Uterus (tissue), 2 donors: ENCODE measurements around the gene C1orf174.

Experiments
- CTCF ChIP-seq, 4 experiments: fragments of 200-600 bp in 2 of 4; fragments of 450-650 bp in 2 of 4; sonication (generic) in 2 of 4; IDR thresholded peaks; one replicate each; pipeline ENCODE4 v1.5.1; 2016 to 2019; ENCODE audit warnings: antibody characterized with exemption in 4 of 4, mild to moderate bottlenecking in 2 of 4, moderate library complexity in 1 of 4
- POLR2A ChIP-seq, 2 donors: fragments of 450-650 bp; IDR thresholded peaks; one replicate each; pipeline ENCODE4 v1.6.1; 2016; ENCODE audit warnings: antibody characterized with exemption in 2 of 2, mild to moderate bottlenecking in 1 of 2, moderate library complexity in 1 of 2

GRCh38 chr1:3851292-3851691 is 48.8 kb downstream of the C1orf174 start:
- no peak for TF ChIP-seq CTCF (IDR thresholded peaks at IDR 0.05)
- TF ChIP-seq POLR2A (IDR thresholded peaks at IDR 0.05), result no peak
